Measurements from ENCODE around the gene PARP11. TPM values are rescaled to one million over a fixed set of nuclear protein-coding genes. Genes with fewer than 3 reads are reported as not detected.
A peak's percentile ranks its signal among the peaks of the same experiment; 100 is the strongest.

Gene PARP11
- total RNA-seq, 4 donors from 2014 or later: 4.1 to 6.4 (median 4.8) TPM

DNA sequence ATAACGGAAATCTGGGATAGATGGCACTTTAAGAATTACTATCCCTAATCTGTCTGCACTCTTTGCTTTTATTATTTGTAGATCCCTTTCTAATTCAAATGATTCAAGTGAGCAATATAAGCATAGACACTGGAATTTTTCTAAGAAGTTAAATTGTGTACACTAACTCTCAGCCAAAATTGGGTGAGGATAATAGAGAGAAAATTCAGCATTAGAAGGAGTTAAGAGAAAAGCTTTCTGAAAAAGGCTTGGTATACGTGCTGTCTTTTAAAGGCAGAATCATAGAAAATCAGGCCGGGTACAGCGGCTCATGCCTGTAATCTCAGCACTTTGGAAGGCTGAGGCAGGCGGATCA lies 63.2 kb downstream of the PARP11 start:
- H3K9me3 ChIP-seq: no peaks in the 10 kb centered on the region
- WGBS: 96% methylated on average over 5 of the region's 5 CpGs
- H3K4me3 ChIP-seq: no peak overlapping the region
- TF ChIP-seq EP300 (IDR thresholded peaks at IDR 0.05): no peak
- no peak for TF ChIP-seq POLR2A (IDR thresholded peaks at IDR 0.05; ENCODE audit: low read depth)
- TF ChIP-seq, protein P1, sequence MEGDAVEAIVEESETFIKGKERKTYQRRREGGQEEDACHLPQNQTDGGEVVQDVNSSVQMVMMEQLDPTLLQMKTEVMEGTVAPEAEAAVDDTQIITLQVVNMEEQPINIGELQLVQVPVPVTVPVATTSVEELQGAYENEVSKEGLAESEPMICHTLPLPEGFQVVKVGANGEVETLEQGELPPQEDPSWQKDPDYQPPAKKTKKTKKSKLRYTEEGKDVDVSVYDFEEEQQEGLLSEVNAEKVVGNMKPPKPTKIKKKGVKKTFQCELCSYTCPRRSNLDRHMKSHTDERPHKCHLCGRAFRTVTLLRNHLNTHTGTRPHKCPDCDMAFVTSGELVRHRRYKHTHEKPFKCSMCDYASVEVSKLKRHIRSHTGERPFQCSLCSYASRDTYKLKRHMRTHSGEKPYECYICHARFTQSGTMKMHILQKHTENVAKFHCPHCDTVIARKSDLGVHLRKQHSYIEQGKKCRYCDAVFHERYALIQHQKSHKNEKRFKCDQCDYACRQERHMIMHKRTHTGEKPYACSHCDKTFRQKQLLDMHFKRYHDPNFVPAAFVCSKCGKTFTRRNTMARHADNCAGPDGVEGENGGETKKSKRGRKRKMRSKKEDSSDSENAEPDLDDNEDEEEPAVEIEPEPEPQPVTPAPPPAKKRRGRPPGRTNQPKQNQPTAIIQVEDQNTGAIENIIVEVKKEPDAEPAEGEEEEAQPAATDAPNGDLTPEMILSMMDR (IDR thresholded peaks at IDR 0.05): no peak
- no peak for TF ChIP-seq POLR2AphosphoS5 (IDR thresholded peaks at IDR 0.05)
- peaks cover 6 to 55% (median 15%) of the 10 kb centered on the region in 4 donors for H3K36me3 ChIP-seq
- no peak for DNase-seq (ENCODE audit: extremely low spot score)
- no peak overlapping the region for H3K27ac ChIP-seq (replicated peaks in 1 of 4)
- intact Hi-C loops (cut with DNase I): no loop called here
- H3K27me3 ChIP-seq: no peaks in the 10 kb centered on the region
- no peaks in the 10 kb centered on the region for H3K4me1 ChIP-seq

DNA sequence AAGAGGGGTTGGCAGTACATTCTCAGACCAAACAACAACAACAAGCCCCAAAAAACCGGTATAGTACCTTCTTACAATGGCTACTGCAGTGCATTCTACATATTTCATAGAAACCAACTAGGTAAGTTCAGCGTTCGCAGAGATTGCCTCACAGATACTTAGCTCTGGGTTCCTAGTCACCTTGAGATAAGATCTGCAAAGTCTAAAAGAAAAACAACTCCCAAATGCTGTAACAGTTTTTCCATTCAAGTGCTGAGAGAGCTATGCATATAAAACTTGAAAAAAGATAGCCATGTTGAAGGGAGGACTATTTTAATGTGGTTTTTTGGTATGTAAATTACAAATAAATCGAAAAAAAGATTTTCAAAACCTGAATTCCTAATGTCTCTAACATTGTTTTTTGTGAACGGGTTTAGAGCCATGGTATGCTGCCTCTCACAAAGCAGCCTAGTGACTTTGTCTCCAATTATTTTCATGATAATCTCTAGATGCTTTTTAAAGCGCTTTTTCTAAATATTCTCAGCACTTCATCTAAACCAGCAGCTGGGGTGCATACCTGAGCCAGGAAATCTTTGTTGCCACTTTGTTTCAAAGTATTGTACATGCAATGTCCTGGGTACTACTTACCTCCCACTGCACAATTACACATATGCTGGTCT lies 63.7 kb downstream of the PARP11 start:
- intact Hi-C loops (cut with DNase I): no loop called here

DNA sequence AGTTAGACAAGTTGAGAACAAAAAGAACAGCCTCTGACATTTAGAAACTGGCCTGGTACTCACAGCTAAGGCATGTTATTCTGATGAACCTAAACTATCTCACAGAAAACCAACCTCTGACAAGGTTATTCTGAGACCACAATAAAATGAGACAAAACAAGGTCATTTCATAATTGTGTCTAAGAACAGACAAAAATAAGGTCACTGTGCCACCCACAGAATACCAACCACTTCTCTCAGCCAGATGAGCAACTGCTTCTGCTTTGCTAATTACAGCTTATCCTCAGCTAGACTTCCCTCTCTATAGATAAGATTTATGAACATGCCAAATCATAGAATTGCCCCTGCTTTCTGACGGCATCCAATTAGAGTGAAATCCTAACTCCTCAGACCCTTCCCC lies 68.1 kb downstream of the PARP11 start:
- no peak for DNase-seq (ENCODE audit: extremely low spot score)
- Histone ChIP-seq H3K9me3 (no peaks in the 10 kb centered on the region), H3K36me3 (peaks cover 0 to 25% (median 12%) of the 10 kb centered on the region in 4 donors), H3K27me3 (no peaks in the 10 kb centered on the region), H3K27ac (replicated peaks in 1 of 4) (no peak overlapping the region), H3K4me3 (no peak overlapping the region), H3K4me1 (no peaks in the 10 kb centered on the region)
- intact Hi-C loops (cut with DNase I): loop anchor here (2.0 kb wide), 1 partner anchor 504 kb away; no protein-coding TSS in a partner anchor
- WGBS: 86% methylated on average over 1 of the region's 1 CpG
- TF ChIP-seq EP300 (IDR thresholded peaks at IDR 0.05) (no peak), POLR2AphosphoS5 (IDR thresholded peaks at IDR 0.05) (no peak), POLR2A (IDR thresholded peaks at IDR 0.05; ENCODE audit: low read depth) (no peak)
- TF ChIP-seq, protein P1 (IDR thresholded peaks at IDR 0.05): no peak

More for the DNA sequence above, 63.7 kb downstream of the PARP11 start:
- no peaks in the 10 kb centered on the region for H3K27me3 ChIP-seq
- no peak for DNase-seq (ENCODE audit: extremely low spot score)
- 91% methylated on average over 6 of the region's 6 CpGs for WGBS
- H3K4me1 ChIP-seq: no peaks in the 10 kb centered on the region
- H3K4me3 ChIP-seq: no peak overlapping the region
- no peaks in the 10 kb centered on the region for H3K9me3 ChIP-seq
- TF ChIP-seq, protein P1 (IDR thresholded peaks at IDR 0.05): no peak
- TF ChIP-seq EP300 (IDR thresholded peaks at IDR 0.05) (no peak), POLR2A (IDR thresholded peaks at IDR 0.05; ENCODE audit: low read depth) (no peak), POLR2AphosphoS5 (IDR thresholded peaks at IDR 0.05) (no peak)
- H3K27ac ChIP-seq (replicated peaks in 1 of 4): no peak overlapping the region
- peaks cover 6 to 53% (median 15%) of the 10 kb centered on the region in 4 donors for H3K36me3 ChIP-seq

DNA sequence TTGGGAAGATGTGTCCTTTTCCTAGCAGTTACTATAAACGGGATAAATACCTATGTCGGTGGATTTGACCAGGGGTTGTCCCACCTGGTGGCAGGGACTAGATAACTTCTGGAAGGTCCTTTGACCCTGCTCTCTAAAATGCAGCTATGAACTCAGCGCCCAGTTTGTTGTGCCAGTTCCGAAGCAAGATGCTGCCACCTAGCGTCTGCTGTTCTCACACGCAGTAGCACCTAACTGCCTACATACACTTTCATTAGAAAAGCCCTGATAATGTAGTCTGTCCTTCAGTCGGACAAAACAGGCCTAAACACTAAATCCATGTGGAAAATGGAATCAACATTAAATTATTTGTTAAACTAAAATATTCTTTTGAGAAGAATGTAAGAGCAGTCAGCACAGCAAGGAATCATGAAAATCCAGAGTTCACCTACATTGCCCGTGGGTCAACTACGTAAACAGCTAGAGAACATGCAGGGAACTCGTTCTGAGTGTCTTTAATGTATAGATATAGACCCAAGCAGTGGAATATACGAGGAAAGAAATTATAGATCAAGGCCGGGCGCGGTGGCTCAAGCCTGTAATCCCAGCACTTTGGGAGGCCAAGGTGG lies 69.2 kb downstream of the PARP11 start:
- TF ChIP-seq POLR2AphosphoS5 (IDR thresholded peaks at IDR 0.05): no peak
- no peak for TF ChIP-seq EP300 (IDR thresholded peaks at IDR 0.05)
- TF ChIP-seq, protein P1 (IDR thresholded peaks at IDR 0.05): peak; percentile 72 to 84 (median 79)
- intact Hi-C loops (cut with DNase I): loop anchor here (2.0 kb wide), 1 partner anchor 503 kb away; no protein-coding TSS in a partner anchor
- no peak overlapping the region for H3K27ac ChIP-seq (replicated peaks in 1 of 4)
- WGBS: 46% methylated on average over 14 of the region's 14 CpGs
- H3K9me3 ChIP-seq: no peaks in the 10 kb centered on the region
- peaks cover 0 to 25% (median 12%) of the 10 kb centered on the region in 4 donors for H3K36me3 ChIP-seq
- H3K4me3 ChIP-seq: no peak overlapping the region
- H3K27me3 ChIP-seq: no peaks in the 10 kb centered on the region
- DNase-seq (ENCODE audit: extremely low spot score): no peak
- H3K4me1 ChIP-seq: no peaks in the 10 kb centered on the region
